HEK293 (cell line): ENCODE measurements around the gene TMEM51.

Source experiments
- HOXA7 ChIP-seq: sonication (generic); formaldehyde crosslinking; IDR thresholded peaks from 2 replicates; pipeline ENCODE4 v1.8.1; 2022; ENCODE audit warnings: missing genetic modification reagents, borderline replicate concordance
- SP2 ChIP-seq: fragments of 450-650 bp; formaldehyde crosslinking; IDR thresholded peaks from 2 replicates; pipeline ENCODE4 v1.5.1; 2016; ENCODE audit warnings: missing biosample characterization, missing genetic modification characterization
- YY1 ChIP-seq: fragments of 450-650 bp; formaldehyde crosslinking; IDR thresholded peaks from 2 replicates; pipeline ENCODE4 v1.5.1; 2018; ENCODE audit warnings: missing biosample characterization, missing genetic modification characterization
- ZBTB17 ChIP-seq: fragments of 450-650 bp; formaldehyde crosslinking; IDR thresholded peaks from 2 replicates; pipeline ENCODE4 v1.5.1; 2016; ENCODE audit warnings: missing biosample characterization, missing genetic modification characterization
- ZNF146 ChIP-seq: fragments of 450-650 bp; formaldehyde crosslinking; IDR thresholded peaks from 2 replicates; pipeline ENCODE4 v1.5.1; 2016; ENCODE audit warnings: missing biosample characterization, missing genetic modification characterization
- ZNF175 ChIP-seq: fragments of 450-650 bp; formaldehyde crosslinking; IDR thresholded peaks from 2 replicates; pipeline ENCODE4 v1.5.1; 2016; ENCODE audit warnings: missing biosample characterization, missing genetic modification characterization
- ZNF274 ChIP-seq, 2 experiments: fragments of 200-500 bp in 1 of 2; fragments of 450-650 bp in 1 of 2; sonication (Bioruptor generic) in 1 of 2; formaldehyde crosslinking in 1 of 2; IDR thresholded peaks; 2 replicates each; pipeline versions ENCODE4 v1.5.1 to v1.6.1; 2014 to 2016; ENCODE audit warnings: borderline replicate concordance in 1 of 2, inconsistent platforms in 1 of 2, low read length in 1 of 2, missing biosample characterization in 1 of 2, missing genetic modification characterization in 1 of 2
- ZNF341 ChIP-seq: fragments of 450-650 bp; formaldehyde crosslinking; IDR thresholded peaks from 2 replicates; pipeline ENCODE4; 2016; ENCODE audit warnings: low read depth, missing biosample characterization, missing genetic modification characterization
- ZNF776 ChIP-seq: fragments of 450-650 bp; formaldehyde crosslinking; IDR thresholded peaks from 2 replicates; pipeline ENCODE4 v1.5.0; 2017; ENCODE audit warnings: missing biosample characterization, missing genetic modification characterization, borderline replicate concordance
- ZNF777 ChIP-seq: fragments of 450-650 bp; formaldehyde crosslinking; IDR thresholded peaks from 2 replicates; pipeline ENCODE4 v1.5.1; 2017; ENCODE audit warnings: missing biosample characterization, missing genetic modification characterization, borderline replicate concordance
- ZNF843 ChIP-seq: fragments of 450-650 bp; formaldehyde crosslinking; IDR thresholded peaks from 2 replicates; pipeline ENCODE4 v1.5.1; 2016; ENCODE audit warnings: missing biosample characterization, missing genetic modification characterization
- TF ChIP-seq, protein P1 (sequence below): fragments of 450-650 bp; formaldehyde crosslinking; IDR thresholded peaks from 2 replicates; pipeline ENCODE4 v1.5.1; 2016; ENCODE audit warnings: missing biosample characterization, missing genetic modification characterization
- TF ChIP-seq, protein P2 (sequence below): fragments of 450-650 bp; formaldehyde crosslinking; IDR thresholded peaks from 2 replicates; pipeline ENCODE4 v1.5.1; 2016; ENCODE audit warnings: missing biosample characterization, missing genetic modification characterization, borderline replicate concordance
- TF ChIP-seq, protein P3 (sequence below): fragments of 450-650 bp; formaldehyde crosslinking; IDR thresholded peaks from 2 replicates; pipeline ENCODE4 v1.5.1; 2016; ENCODE audit warnings: missing biosample characterization, missing genetic modification characterization

DNA sequence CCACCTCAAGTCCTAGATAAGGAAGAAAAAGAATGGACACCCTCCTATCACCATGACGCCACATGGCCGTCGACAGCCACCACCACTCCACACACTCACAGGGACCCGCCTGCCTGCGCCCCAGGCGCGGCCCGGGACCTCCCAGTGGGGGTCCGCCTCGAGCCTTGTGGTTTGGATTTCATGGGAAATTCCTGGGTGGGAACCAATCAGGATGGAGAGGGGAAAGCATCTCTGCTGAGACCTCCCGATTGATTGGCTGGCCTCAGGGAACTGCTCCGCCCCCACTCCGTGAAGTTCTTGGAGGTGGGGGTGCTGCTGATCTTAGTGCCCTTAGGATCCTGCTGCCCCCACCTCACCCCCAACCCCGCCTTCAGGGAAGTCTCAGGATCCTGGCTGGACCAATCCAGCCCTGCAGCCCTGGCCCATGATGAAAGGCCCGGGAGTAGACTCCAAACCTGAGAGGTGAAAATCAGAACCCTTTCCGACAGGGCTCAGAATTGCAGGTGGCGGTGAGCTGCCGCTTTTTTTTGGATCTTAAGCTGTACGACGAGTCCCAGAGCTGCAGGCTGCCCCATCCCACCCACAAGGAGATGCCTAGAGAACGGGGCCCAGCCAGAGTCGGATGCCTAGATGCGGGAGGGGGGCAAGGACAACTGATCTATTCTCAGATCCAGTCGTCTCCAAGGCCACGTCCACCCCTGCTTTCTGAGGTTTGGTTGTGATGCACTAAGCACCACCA lies 29.0 kb upstream of the TMEM51 start:
- TF ChIP-seq YY1 (tag by site-specific recombination) (no peak), ZNF274 (IDR thresholded peaks at IDR 0.05; ENCODE audit: low read length) (no peak), ZNF274 (tag by site-specific recombination; IDR thresholded peaks at IDR 0.05; ENCODE audit: borderline replicate concordance) (no peak), ZNF843 (tag by site-specific recombination) (no peak), HOXA7 (CRISPR knock-in tag) (no peak), ZNF146 (tag by site-specific recombination) (no peak), ZNF777 (tag by site-specific recombination) (no peak), ZBTB17 (tag by site-specific recombination) (no peak), ZNF776 (tag by site-specific recombination) (no peak), SP2 (tag by site-specific recombination) (no peak), ZNF175 (tag by site-specific recombination) (no peak), ZNF341 (tag by site-specific recombination) (no peak)
- TF ChIP-seq, protein P1, sequence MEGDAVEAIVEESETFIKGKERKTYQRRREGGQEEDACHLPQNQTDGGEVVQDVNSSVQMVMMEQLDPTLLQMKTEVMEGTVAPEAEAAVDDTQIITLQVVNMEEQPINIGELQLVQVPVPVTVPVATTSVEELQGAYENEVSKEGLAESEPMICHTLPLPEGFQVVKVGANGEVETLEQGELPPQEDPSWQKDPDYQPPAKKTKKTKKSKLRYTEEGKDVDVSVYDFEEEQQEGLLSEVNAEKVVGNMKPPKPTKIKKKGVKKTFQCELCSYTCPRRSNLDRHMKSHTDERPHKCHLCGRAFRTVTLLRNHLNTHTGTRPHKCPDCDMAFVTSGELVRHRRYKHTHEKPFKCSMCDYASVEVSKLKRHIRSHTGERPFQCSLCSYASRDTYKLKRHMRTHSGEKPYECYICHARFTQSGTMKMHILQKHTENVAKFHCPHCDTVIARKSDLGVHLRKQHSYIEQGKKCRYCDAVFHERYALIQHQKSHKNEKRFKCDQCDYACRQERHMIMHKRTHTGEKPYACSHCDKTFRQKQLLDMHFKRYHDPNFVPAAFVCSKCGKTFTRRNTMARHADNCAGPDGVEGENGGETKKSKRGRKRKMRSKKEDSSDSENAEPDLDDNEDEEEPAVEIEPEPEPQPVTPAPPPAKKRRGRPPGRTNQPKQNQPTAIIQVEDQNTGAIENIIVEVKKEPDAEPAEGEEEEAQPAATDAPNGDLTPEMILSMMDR, result no peak
- TF ChIP-seq, protein P2, sequence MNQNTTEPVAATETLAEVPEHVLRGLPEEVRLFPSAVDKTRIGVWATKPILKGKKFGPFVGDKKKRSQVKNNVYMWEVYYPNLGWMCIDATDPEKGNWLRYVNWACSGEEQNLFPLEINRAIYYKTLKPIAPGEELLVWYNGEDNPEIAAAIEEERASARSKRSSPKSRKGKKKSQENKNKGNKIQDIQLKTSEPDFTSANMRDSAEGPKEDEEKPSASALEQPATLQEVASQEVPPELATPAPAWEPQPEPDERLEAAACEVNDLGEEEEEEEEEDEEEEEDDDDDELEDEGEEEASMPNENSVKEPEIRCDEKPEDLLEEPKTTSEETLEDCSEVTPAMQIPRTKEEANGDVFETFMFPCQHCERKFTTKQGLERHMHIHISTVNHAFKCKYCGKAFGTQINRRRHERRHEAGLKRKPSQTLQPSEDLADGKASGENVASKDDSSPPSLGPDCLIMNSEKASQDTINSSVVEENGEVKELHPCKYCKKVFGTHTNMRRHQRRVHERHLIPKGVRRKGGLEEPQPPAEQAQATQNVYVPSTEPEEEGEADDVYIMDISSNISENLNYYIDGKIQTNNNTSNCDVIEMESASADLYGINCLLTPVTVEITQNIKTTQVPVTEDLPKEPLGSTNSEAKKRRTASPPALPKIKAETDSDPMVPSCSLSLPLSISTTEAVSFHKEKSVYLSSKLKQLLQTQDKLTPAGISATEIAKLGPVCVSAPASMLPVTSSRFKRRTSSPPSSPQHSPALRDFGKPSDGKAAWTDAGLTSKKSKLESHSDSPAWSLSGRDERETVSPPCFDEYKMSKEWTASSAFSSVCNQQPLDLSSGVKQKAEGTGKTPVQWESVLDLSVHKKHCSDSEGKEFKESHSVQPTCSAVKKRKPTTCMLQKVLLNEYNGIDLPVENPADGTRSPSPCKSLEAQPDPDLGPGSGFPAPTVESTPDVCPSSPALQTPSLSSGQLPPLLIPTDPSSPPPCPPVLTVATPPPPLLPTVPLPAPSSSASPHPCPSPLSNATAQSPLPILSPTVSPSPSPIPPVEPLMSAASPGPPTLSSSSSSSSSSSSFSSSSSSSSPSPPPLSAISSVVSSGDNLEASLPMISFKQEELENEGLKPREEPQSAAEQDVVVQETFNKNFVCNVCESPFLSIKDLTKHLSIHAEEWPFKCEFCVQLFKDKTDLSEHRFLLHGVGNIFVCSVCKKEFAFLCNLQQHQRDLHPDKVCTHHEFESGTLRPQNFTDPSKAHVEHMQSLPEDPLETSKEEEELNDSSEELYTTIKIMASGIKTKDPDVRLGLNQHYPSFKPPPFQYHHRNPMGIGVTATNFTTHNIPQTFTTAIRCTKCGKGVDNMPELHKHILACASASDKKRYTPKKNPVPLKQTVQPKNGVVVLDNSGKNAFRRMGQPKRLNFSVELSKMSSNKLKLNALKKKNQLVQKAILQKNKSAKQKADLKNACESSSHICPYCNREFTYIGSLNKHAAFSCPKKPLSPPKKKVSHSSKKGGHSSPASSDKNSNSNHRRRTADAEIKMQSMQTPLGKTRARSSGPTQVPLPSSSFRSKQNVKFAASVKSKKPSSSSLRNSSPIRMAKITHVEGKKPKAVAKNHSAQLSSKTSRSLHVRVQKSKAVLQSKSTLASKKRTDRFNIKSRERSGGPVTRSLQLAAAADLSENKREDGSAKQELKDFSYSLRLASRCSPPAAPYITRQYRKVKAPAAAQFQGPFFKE (tag by site-specific recombination), result no peak
- TF ChIP-seq, protein P3, sequence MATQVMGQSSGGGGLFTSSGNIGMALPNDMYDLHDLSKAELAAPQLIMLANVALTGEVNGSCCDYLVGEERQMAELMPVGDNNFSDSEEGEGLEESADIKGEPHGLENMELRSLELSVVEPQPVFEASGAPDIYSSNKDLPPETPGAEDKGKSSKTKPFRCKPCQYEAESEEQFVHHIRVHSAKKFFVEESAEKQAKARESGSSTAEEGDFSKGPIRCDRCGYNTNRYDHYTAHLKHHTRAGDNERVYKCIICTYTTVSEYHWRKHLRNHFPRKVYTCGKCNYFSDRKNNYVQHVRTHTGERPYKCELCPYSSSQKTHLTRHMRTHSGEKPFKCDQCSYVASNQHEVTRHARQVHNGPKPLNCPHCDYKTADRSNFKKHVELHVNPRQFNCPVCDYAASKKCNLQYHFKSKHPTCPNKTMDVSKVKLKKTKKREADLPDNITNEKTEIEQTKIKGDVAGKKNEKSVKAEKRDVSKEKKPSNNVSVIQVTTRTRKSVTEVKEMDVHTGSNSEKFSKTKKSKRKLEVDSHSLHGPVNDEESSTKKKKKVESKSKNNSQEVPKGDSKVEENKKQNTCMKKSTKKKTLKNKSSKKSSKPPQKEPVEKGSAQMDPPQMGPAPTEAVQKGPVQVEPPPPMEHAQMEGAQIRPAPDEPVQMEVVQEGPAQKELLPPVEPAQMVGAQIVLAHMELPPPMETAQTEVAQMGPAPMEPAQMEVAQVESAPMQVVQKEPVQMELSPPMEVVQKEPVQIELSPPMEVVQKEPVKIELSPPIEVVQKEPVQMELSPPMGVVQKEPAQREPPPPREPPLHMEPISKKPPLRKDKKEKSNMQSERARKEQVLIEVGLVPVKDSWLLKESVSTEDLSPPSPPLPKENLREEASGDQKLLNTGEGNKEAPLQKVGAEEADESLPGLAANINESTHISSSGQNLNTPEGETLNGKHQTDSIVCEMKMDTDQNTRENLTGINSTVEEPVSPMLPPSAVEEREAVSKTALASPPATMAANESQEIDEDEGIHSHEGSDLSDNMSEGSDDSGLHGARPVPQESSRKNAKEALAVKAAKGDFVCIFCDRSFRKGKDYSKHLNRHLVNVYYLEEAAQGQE, result no peak
